Jurkat, Clone E6-1 (cell line): ENCODE measurements around the gene ACKR2.

Experiments used
- DNase-seq: peaks from one replicate; pipeline ENCODE4 v3.0.0-alpha.2; 2011; ENCODE audit warnings: low read depth, low spot score
- H3K4me3 ChIP-seq: 2 replicates; pipeline ENCODE4 v1.5.1; 2011; ENCODE audit warnings: mild to moderate bottlenecking, low read length, control low read depth, moderate library complexity

Gene ACKR2

DNA sequence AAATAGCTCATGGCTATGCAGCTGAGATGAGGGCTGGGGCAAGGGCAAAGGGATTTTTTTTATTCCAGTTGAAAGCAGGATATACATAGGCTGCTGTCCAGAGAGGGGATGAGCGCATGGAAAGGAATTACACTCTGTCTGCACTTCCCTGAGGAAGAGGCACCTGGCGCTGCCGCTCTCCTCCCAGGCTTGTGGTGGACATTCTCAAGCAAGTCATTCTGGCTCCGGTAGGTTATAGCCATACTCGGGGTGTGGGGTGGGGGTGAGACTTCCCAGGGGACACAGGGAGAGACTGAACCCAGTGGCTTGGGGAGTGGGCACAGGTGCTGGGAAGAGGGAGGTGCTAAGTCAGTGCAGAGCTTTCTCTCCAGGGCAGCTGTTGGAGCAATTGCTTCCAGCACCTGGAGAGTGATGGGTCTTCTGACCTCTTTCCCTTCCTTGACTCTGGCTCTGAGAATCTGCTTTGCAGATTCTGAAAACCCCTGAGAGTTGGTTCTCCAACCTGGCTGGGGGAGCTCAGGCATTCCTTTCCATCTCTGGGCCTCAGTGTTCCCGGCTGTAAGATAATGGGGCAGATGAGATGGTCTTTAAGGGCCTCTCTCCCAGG lies 42.1 kb downstream of the ACKR2 start:
- no peak overlapping the region for H3K4me3 ChIP-seq
- no peak for DNase-seq

DNA sequence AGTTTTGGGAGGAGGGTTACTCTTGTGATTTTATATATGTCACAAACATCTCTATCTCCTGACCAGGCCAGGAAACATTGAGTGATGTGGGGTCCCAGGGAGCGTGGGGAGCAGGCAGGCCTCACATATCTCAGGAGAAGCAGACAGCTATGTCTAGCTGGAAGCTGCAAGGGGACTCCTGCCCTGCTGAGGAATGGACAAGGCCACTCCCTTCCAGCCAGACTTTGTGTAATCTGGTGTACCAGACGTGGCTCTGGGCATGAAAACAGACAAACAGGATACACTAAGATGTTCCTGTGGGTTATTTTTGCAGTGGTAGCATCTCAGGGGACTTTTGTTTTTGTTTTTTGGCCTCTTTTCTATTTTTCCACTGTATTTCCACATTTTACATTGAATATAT lies 43.2 kb downstream of the ACKR2 start:
- H3K4me3 ChIP-seq = no peak overlapping the region
- DNase-seq = no peak

DNA sequence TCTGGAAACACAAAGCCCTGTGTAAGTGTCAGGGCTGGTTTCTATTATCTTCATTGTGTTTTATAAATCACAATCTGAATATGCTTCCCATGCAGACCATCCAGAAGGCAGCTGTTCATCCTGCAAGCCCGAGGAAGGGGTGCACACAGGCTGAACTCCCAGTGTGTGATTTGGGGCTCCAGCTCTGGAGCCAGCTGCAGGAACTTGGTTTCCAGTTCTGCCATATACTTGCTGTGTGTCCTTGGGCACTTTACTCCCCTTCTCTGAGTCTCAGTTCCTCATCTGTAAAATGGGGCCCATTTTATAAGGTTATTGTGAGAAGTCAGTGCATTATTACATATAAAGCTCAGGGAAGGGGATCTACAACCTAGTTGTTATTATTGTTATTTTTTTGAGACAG lies 43.8 kb downstream of the ACKR2 start:
- no peak for DNase-seq
- H3K4me3 ChIP-seq = no peak overlapping the region

DNA sequence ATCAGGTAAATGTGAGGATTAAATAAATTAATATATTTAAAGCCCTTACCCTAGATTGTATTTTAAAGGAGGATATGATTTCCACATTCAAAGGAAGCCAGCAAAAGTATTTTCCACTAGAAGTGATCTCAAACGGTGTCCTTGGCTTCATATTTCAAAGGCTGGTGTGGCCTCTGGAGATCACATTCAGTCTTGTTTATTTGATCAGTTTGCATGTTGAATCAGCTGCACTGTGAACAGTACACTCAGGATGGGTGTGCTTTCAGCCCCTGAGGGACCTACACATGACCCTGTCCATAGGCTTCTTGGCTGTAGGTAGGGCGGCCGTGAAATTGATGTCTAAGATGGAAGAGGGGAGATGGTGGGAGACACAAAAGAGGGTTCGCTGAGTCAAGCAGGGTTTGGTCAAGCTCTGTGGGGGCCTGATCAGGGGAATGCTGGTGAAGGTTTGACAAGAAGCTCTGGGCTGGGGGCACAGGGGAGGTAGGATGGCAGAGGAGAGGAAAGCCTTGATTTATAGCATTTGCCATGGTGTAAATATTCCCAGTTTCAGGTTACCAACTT lies 44.6 kb downstream of the ACKR2 start:
- H3K4me3 ChIP-seq = no peak overlapping the region
- no peak for DNase-seq

DNA sequence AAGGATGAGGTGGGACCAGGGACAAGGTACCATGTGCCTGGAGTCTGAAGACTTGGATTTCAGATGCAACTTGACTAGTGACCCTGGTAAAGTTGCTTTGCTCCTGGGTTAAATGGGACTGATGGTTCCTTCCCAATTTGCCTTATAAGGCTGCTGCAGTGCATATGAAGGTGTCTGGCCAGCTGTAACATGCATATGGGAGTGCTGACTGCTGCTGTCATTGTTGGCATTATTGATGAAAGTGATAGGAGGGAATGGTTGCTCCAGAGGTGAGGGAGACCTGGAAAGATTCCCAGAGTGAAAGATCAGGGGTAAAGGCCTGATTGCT lies 45.9 kb downstream of the ACKR2 start:
- no peak for DNase-seq
- no peak overlapping the region for H3K4me3 ChIP-seq

DNA sequence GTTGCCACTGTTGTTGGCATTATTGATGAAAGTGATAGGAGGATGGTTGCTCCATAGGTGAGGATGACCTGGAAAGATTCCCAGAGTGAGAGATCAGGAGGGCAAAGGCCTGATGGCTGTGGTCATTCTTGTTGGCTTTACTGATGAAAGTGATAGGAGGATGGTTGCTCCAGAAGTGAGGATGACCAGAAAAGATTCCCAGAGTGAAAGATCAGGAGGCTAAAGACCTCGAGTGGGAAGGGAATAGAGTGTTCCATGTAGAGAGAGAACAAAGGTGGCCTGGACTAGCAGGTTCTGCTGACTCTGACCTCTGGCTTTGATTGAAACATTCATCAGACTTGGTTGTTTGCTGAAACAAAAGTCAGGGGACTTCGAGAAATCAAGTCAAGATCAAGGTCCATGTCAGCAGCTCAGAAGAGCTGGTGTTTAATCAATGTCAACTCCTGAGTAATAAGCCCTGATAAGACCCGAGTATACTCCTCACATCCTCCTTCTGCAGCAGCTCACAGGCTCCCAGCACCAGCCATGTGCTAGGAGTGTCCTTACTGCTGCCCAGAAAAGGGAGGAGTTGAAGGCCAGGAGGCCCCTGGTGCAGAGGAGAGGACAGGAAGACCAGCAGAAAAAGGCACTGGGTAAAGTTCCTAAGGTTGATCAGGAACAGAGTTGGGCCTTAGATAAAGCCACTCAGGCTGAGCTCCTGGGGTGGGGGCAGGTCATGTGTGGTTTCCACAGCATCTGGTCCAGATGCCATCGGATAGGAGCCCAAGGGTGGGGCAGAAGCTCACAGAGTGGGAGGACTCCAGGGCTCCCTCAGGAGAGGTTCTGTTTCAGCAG lies 46.5 kb downstream of the ACKR2 start:
- no peak overlapping the region for H3K4me3 ChIP-seq
- no peak for DNase-seq

DNA sequence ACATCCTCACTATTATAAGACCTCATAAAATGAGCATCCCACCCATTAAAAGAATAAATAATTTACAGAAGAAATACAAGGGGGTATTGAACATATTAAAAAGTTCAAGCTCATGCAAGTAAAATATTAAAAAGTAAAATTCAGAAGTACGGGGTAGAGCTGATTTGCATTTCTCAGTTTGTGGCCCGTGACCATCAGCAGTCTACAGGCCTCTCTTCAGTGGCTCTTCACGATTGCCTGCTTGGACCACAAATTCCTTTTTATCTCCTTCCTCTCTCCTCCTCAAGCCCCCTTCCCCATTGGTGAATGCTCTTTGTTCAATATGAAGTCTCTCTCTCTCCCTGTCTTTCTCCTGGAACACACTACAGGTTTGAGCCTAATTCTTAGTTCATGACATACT lies 47.3 kb downstream of the ACKR2 start:
- no peak overlapping the region for H3K4me3 ChIP-seq
- DNase-seq = no peak

DNA sequence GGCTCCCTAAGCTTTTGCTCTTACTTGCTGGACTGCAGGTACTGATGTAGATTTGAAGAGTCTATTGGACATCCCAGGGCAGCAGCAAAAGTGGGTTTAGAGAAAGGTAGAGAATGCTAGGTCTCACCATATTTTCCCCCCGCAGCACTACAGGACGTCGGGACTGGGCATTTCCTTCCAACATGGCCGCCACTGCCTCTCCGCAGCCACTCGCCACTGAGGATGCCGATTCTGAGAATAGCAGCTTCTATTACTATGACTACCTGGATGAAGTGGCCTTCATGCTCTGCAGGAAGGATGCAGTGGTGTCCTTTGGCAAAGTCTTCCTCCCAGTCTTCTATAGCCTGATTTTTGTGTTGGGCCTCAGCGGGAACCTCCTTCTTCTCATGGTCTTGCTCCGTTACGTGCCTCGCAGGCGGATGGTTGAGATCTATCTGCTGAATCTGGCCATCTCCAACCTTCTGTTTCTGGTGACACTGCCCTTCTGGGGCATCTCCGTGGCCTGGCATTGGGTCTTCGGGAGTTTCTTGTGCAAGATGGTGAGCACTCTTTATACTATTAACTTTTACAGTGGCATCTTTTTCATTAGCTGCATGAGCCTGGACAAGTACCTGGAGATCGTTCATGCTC lies 55.2 kb downstream of the ACKR2 start:
- no peak for DNase-seq
- H3K4me3 ChIP-seq = no peak overlapping the region

DNA sequence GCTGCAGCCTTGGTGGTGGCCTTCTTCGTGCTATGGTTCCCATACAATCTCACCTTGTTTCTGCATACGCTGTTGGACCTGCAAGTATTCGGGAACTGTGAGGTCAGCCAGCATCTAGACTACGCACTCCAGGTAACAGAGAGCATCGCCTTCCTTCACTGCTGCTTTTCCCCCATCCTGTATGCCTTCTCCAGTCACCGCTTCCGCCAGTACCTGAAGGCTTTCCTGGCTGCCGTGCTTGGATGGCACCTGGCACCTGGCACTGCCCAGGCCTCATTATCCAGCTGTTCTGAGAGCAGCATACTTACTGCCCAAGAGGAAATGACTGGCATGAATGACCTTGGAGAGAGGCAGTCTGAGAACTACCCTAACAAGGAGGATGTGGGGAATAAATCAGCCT lies 56.0 kb downstream of the ACKR2 start:
- no peak for DNase-seq
- H3K4me3 ChIP-seq = no peak overlapping the region

DNA sequence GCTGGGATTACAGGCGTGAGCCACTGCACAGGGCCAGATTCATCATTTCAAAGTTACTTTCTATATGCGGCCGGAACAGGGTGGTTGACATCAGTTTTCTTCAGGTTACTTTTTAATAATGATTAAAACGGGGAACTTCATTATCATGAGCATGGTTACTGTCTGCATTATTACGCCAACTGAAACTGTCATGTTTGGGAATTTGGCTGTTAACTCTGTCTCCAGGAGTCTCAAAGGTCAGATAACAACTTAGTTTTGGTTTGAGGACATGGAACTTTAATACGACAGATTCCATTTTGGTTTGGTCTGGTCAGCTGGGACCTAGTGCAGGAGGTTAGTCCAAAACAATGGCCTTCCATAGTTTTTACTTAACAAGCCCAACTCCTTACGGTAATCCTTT lies 57.9 kb downstream of the ACKR2 start:
- no peak overlapping the region for H3K4me3 ChIP-seq
- DNase-seq = no peak

DNA sequence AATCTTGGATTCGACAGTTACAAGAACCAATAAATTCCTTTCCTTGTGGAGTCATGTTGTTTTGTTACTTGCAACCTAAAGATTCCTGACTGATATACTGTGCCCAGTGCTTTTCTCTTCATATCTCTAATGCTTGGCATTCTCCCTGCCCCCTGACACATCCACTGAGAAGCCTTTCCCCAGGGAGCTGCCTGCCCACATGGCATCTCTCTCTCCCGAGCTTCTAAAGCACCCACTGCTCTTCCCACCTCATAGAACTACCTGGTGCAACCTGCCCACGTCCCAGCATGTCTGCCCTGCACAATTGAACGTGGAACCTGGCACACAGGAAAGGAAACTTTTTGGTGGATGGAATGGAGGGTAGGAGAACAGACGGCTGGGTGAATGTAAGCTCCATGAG lies 59.6 kb downstream of the ACKR2 start:
- H3K4me3 ChIP-seq = no peak overlapping the region
- no peak for DNase-seq

DNA sequence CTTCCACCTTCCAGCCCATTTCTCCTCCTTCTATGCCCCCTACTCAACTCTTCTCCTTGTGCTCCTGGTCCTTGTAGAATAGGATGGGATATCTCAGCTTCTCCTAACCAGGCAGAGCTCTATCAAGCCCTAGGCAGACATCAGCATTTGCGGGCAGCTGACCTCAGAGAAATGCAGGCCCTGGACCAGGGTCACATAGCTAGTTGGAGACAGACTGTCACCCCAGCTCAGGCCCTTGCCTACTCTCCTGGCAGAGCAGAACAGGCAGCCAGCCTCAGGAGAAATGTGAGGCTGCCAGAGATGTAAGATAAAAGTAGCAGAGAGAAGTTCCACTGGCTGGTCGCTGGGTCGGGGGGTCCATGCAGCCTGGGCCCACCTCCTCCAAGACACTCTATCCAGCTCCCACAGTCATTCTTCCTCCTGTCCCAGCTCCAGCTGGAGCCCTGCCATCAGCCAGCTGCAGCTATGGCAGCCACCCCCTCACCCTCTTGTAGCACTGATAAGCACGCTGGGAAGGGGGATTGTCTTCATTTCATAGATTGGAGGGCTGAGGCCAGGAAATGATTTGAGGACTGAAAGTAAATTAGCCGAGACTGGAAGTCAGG lies 62.4 kb downstream of the ACKR2 start:
- H3K4me3 ChIP-seq = no peak overlapping the region
- DNase-seq = no peak

DNA sequence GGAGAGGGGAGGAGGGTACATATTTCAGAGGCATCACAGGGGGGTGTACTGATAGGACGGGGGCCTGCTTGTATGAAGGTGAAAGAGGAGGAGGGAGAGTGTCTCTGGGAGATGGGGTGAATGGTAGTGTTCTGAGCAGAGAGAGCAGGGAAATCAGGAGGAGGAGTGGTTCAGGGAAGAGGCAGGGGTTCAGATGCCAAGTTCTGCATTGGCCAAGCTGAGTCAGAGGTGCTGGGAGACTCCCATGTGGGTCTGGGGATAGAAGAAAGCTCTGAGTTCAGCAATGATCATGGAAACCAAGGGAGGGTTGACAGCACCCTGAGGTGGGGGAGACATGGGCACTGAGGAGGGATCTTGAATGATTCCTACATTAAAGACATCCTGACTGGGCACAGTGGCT lies 63.5 kb downstream of the ACKR2 start:
- no peak for DNase-seq
- no peak overlapping the region for H3K4me3 ChIP-seq

DNA sequence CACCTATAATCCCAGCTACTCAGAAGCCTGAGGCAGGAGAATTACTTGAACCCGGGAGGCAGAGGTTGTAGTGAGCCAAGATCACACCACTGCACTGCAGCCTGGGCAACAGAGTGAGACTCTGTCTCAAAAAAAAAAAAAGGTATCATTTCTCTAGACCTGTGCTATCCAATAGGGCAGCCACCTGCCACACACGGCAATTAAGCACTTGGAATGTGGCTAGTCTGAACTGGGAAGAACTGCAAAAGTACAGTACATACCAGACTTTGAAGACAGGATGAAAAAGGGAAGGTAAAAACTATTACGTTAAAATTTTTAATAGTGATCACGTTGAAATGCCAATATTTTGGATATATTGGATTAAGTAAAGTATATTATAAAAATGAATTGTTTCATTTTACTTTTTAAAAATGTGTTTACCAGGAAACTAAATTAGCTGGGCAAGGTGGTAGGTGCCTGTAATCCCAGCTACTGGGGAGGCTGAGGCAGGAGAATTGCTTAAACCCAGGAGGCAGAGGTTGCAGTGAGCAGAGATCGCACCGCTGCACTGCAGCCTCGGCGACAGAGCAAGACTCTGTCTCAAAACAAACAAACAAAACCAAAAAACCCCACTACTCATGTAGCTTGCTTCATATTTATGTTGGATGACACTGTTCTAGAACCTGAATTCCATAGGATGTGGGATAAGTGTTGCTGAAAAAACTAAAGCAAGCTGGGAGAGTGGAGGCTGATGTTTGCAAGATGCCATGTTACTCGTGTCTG lies 64.2 kb downstream of the ACKR2 start:
- no peak for DNase-seq
- H3K4me3 ChIP-seq = no peak overlapping the region

DNA sequence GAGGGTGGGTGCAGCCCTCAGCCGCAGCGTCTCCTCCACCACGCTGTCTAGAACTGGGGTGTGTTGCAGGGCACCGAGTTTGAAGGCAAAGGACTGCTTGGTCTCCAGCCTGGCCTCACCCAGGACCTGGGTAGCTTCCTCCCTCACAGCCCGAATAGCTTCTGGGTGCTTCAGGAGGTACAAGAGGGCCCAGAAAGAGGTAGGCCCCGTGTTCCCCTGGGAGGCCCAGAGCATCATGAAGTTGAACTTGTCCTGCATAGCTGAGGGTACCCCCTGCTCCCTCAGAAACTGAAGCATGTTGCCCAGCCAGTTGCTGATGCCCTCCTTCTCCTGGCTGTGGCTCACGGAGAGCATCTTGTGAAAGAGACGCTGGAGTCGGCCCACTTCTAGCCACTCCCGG lies 65.5 kb downstream of the ACKR2 start:
- no peak overlapping the region for H3K4me3 ChIP-seq
- DNase-seq = no peak

DNA sequence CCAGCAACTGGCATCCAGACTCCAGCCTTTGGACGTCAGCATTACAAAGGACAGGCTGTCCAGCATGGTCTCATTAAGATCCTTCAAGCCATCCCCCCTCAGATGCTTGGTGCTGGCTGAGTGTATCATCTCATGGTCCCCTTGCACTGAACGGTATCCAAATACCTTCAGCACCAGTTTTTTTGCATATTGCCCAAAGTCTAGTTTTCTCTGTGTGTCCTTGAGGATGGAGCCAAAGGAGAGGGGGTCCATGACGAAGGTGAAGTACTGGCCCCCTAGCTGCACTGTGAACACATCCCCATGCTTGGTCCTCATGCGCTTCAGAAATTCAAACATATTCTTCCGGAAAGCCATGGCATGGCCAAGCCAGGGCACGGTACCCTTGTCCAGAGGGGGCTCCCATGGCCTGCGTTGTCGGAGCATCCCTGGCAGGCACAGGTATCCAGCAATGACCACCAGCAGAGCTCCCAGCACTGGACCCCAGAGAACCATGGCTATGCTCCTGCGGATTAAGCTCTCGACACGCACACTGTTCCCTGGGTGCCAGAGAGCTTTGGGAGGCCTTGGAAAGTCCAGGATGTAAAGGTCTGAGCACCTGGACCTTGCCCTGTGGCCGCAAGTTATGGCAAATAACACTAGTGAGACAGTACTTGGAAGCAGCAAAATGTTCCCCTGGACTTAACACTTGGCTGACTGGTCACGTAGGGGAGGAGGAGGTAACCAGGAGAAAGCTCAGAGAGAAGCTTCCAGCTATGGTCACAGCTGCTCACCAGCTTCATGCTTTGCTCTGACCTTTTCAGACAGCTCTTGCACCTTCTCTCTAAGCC lies 66.3 kb downstream of the ACKR2 start, which contains the start of gene CYP8B1:
CYP8B1 (minus strand) TSS at position 555 of the 827 bp plus-strand sequence; CDS start at position 492, 63 bp downstream.
- no peak within 1 kb of the TSS for H3K4me3 ChIP-seq
- DNase-seq = no peak

DNA sequence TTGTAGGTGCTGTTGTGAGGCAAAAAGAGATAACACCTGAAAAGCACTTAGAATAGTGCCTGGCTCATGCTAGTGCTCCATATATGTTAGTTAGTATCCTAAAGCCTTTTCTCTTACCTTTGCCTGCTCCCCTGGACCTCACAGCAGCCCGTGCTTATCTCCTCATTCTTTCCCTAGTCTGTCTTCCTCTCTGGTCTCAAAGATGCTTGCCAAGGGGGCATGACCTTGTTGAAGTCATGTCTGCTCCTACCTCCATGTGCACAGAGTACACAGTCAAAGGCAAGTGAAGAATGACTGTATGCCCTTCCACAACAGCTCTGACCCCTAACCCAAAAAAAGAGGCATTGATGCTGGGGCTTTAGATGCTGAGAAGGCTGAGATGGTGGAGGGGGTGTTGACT lies 67.2 kb downstream of the ACKR2 start:
- no peak overlapping the region for H3K4me3 ChIP-seq

DNA sequence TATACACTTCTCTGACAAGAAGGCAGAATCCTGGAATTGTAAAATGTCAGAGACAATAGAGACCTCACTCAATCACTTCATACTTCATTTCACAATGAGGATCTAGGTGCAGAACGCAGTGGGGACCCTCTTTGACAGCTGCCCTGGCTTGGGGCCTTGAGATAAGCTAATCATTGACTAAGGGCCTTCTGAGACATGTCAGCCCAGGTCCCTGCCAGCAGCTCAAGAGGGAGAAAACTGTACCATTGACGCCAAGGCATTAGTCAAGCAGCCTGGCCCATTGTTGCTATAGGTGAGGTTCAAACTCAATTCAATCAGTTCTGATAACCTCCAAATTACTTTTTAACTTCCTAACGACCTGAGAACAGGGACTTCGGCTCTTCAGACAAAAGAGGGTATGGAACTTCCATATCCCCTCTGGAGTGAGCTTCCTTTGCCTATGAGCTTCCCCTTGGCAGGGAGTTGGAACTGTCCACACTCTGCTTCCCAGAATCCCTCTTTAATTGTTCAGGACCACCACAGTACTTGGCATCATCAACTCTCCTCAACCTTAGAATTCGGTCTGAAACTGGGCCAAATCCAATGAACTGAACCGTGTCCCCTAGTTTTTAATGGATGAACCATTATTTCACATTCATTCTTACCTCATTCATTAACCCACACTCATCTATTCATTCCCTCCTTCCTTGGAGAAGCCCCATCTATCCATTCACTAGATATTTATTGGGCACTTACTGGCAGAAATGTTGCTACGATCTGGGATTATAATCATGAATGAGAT lies 67.9 kb downstream of the ACKR2 start:
- DNase-seq = no peak
- no peak overlapping the region for H3K4me3 ChIP-seq

More for the DNA sequence above, 67.2 kb downstream of the ACKR2 start:
- no peak for DNase-seq
